ENCODE results near the gene TBPL1.

The TBPL1 gene

DNA sequence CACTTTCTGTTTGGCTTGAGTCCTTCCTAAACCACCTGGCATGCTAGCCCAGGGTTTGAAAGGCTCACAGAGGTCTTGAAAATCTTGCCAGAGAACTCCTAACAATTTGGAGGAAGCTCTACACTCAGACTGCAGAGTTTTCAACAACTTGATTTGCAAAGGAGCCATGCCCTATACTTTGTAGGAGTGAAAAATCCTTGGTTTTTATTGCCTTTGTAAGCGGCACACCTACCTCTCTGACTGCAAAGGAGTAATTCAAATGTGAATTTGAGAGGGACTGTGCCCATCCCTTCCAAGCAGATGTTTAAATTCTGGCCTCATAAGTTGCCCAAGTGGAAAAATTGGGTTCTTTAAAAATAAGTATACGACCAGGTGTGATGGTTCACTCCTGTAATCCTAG, 58.0 kb downstream of the TBPL1 start:
- DNase-seq: no peak

- DNase-seq: no peak
Observed at GRCh38 chr6:134014588-134015137, 61.6 kb downstream of the TBPL1 start.

- DNase-seq: no peak
Observed at GRCh38 chr6:134015719-134016557, 62.9 kb downstream of the TBPL1 start.

DNA sequence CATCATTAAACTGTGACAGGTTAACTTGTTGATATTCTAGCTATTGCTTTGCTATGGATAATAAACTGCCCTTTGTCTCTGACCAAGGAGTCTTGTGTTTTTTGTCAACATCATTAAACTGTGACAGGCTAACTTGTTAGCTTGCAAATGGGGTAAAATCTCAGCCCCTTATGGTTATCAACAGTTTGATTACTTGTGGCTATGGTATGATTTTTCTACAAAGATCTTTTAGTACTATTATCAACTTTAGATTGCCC, 63.5 kb downstream of the TBPL1 start:
- no peak for DNase-seq

GRCh38 chr6:134020071-134020470, 67.0 kb downstream of the TBPL1 start:
- no peak for DNase-seq

GRCh38 chr6:134020543-134020942, 67.5 kb downstream of the TBPL1 start:
- DNase-seq: no peak

GRCh38 chr6:134020968-134021367, 67.9 kb downstream of the TBPL1 start:
- no peak for DNase-seq

DNA sequence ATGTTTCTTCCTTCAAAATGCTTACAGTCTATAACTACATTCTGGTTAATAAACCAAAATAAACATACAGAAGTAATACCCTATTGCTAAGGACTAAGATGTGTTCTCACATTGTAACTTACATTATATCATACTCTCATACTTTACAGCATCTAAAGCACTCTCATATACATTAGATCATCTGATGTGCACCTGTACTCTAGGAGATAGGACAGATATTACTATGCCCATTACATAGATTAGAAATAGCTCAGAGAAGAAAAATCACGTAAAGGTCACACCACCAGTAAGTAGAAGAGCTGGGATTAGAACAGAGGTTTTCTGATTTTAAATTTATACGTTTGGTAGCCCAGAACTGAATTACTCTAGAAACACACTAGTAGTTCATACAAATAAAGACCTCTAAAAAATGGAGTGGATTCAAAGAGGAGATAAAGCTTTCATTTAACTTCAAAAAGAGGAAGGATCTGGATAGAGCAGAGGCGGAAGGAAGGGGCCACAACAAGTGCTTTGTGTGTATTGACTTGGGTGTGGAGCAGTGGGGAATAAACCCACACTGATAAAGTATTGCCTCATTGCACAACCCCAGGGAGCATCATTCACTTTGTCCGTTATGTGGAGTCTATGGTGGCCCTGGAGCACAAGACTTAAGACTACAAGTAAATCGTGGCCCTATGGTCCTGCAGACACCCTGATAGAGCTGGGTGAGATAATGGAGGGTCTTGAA, 68.5 kb downstream of the TBPL1 start:
- no peak for DNase-seq

GRCh38 chr6:134022650-134023049, 69.6 kb downstream of the TBPL1 start:
- no peak for DNase-seq

DNA sequence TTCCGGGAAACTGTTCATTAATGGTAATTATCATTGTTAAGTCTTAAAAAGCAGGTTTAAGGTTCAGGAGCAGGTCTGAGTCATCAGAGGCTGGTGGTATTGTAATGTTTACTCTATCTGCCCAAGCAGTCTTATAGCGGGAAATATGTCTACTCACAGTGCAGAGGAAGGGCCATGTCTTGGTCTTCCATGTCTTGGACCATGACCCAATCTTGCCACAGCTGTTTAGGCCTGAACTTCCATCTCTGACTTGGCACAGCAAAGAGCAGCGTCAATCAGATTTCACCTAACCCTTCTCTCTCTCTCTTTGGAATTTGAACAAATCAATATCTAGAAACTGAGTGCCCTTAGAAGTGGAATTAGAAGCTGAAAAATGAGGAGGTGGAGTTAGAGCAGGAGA, 73.6 kb downstream of the TBPL1 start:
- DNase-seq: no peak

GRCh38 chr6:134028438-134028837, 75.4 kb downstream of the TBPL1 start:
- no peak for DNase-seq

- no peak for DNase-seq
Observed at GRCh38 chr6:134029495-134030455, 76.8 kb downstream of the TBPL1 start.

DNA sequence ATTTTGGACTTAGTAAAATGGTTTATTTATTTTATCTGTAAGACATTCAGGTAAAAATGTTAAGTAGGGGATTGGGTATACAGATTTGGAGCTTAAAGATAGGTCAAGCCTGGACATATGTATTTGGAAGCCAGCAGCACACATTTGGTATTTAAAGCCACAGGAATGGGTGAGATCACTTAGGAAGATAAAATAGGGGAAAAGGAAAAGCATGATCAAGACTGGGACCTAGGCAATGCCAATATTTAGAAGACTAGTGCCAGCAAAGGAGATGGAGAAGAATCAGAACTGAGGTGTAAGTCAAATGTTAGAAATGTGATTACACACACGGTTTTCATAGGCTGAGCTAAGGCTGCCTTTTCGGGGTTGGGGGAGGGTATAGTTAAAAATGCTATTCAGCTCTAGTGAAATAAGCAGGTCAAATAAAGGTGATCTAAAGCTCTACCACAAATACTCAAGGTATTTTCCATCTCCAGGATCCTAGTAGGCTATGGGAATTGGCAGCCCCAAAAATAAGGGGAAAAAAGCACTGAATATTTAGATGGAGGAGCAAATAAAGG, 78.8 kb downstream of the TBPL1 start:
- DNase-seq: no peak

GRCh38 chr6:134034478-134034877, 81.5 kb downstream of the TBPL1 start:
- no peak for DNase-seq

GRCh38 chr6:134034961-134035822, 82.2 kb downstream of the TBPL1 start:
- no peak for DNase-seq

GRCh38 chr6:134035823-134036296, 82.8 kb downstream of the TBPL1 start:
- DNase-seq: no peak

- DNase-seq: no peak
Observed at GRCh38 chr6:134039116-134039515, 86.1 kb downstream of the TBPL1 start.

Data from CD4-positive, alpha-beta T cell treated with Interferon alpha-2 for 1 hour (primary cell).